Stimulated activated CD4-positive, alpha-beta T cell treated with anti-CD3 and anti-CD28 coated beads, Interleukin-1b, Interleukin-23, amount 100 ng/mL, for 24 hours (primary cell): ENCODE results near the gene MYH7.

Experiments used
- DNase-seq, 4 experiments: peaks; one replicate each; pipeline ENCODE4 v3.0.0-alpha.2; 2020; ENCODE audit warnings: low read depth in 4 of 4, low spot score in 1 of 4

Gene MYH7

GRCh38 chr14:23373041-23373440, 62.4 kb downstream of the MYH7 start:
- DNase-seq: no peak

GRCh38 chr14:23372509-23372908, 63.0 kb downstream of the MYH7 start, which contains the start of gene IL25:
IL25 (plus strand) TSS chr14:23372809.
- DNase-seq: no peak

- DNase-seq: no peak
Measured at GRCh38 chr14:23371865-23372264, 63.6 kb downstream of the MYH7 start.

DNA sequence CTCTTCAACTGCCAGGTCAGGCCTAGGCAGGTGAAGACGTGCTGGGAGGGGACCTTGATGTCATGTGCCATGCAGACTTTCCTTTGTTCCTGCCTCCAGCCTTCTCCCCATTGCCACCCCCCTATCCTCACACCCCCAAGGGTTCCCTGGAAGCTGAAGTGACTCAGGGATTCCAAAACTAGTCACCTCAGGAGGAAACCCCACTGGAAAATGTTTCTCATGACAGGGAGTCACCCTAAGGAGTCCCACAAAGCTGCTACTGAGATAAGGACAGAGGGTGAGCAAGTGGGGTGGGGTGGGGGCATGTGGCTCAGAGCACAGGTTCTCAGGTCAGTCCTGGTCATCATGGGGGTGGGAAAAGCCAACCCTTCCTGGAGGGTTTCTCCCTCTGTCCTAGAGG, 65.2 kb downstream of the MYH7 start:
- DNase-seq: no peak

DNA sequence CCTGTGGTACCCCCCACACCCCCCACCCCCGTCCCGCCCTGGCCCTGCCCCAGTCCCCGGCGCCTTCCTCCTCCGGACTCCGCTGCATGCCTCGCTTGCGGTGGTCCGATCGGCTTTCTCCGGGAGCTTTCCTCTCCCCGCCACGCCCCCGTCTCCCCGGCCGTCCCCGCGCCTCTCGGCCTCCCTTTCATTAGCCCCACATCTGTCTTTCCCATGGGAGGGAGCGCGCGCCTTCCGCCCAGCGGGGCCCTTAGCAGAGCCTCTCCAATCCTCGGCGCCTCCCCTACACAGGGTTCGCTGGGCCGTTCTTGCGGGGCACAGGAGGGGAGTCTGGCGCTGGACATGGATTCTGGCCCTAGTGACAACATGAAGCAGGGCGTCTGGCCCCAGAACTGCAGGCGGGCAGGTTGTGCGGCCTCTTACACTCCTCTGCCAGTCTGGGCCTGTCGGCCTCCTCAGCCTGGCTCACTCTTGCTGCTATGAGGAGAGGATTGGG, 69.0 kb downstream of the MYH7 start:
- no peak for DNase-seq

DNA sequence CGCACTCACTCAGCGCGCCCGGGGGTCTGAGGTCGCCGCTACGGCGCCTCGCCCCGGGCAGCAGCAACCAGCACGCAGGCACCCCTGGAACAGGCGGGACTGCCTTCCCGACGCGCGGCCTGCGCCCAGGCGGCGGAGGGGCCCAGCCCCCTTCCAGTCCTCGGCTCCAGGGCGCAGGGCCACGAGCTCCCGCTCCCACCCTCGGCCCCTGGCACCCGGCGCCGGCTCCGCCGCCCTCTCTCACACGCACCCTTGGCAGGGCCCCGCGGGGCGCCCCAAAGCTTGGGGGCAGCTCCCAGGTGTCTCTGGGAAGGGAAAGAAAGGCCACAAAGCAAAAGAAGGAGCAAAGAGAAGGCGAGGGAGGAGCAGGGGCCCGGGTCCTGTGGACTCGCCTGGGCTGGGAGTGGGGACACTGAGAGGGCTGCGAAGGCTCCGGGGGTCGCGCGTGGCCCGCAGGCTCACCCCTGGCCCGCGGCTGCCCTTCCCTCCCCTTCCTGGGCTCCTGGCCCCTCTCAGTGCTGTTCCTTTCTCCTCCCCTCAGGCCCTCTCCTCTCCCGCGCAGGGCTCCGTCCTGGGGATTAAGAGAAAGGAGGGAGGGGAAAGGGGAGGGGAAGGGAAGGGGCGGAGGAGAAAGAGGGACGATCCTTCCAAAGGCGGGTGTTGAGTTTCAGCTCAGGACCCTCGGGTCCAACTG, 69.6 kb downstream of the MYH7 start:
- no peak for DNase-seq

DNA sequence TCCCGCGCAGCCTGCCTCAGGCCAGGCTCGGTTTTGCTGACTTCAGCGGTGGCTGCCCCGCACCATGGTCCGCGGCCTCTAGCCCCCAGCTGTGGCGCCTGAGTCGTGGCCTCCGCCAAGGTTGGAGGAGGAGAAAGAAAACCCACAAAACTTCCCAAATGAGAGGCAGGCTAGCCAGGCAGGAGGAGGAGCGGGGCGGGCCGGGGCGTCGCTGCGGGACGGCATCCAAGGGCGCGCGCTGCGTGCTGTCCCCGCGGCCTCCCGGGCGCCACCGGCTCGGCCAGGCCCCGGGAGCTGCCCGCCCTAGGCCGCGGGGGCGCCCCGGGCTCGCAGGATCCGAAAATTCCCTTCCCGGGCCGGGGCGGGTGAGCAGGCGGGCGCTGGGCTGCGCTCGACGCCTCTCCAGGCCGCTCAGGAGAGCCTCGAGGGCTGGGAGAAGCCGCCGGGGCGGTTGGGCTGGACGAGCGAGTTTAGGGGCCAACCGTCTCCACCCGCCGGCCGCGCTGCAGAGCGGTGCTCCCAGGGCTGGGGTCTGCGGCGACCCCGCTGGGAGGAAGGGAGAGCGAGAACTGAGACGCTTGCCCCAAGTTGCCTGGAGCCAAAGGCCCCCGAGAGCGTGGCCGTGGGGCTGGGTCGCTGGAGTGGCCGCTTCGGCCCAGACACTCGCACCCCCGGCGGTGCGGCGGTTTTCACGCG, 70.3 kb downstream of the MYH7 start, which contains the start of gene EFS:
EFS (minus strand) TSS at position 137 of the 696 bp plus-strand sequence. CDS start 147 bp downstream, outside the sequence.
- DNase-seq: no peak

DNA sequence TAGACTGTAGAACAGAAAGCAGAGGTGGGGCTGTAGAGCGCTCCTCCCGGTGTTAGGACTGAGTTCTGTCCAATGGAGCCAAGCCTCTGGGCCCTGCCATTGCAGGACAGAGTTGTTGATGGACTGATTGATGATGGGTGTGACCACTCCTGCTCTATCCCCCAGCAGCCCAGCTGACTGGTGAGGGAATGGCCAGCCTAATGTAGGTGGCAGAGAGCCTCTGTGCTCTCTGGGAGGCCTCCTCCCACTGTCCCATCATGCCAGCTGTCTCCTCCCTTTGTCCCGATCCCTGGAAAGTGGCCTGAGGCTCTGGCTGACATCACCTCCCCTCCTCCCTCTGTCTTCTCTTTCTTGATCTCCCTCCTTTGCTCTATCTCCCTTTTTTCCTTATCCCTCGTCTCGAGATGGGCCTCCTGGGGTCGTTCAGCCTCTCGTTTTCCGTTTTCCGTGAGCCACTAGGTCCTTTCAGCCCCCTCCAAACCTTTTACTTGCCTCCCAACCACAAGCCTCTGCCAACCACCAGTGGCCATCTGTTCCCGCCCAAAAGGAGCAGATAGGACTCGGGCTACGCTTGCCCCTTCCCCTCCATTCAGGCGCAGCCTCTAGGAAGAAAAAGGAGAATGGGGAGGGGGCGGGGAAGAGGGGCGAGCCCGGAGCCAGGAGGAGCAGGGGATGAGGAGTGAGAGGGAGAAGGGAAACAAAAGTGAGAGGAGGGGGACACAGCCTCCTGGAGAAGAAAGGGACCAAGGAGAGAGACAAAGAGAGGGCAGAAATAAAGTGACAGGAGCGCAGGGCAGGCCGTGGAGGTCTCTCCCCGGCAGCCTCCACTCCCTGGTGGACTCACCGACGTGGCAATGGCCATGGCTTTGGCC, 71.1 kb downstream of the MYH7 start:
- DNase-seq: no peak
